Mesothelial cell of epicardium (in vitro differentiated cells): Measurements from ENCODE around the gene RASSF4. TPM values are rescaled to one million over a fixed set of nuclear protein-coding genes. Genes with fewer than 3 reads are reported as not detected.

ENCODE experiments used
- DNase-seq, 2 experiments: peaks; one replicate each; pipeline ENCODE4 v3.0.0; 2021; ENCODE audit warnings: low spot score in 2 of 2; ENCODE audit not compliant: unreplicated experiment in 2 of 2
- H3K27ac Mint-ChIP-seq: 2 replicates; pipeline ENCODE4 v1.8.0; 2021; ENCODE audit warnings: mixed read lengths
- H3K27me3 Mint-ChIP-seq: 2 replicates; pipeline ENCODE4 v1.8.0; 2021; ENCODE audit warnings: low read depth, mixed read lengths
- H3K36me3 Mint-ChIP-seq: 2 replicates; pipeline ENCODE4 v1.8.0; 2021; ENCODE audit warnings: mixed read lengths
- H3K4me1 Mint-ChIP-seq: 2 replicates; pipeline ENCODE4 v1.8.0; 2021; ENCODE audit warnings: mixed read lengths
- H3K4me3 Mint-ChIP-seq: 2 replicates; pipeline ENCODE4 v1.8.0; 2021; ENCODE audit warnings: mild to moderate bottlenecking, moderate library complexity, mixed read lengths
- H3K9me3 Mint-ChIP-seq: 2 replicates; pipeline ENCODE4 v1.8.0; 2021; ENCODE audit warnings: mixed read lengths
- total RNA-seq: library from RNA; stranded (reverse); gene quantifications from 3 replicates; pipeline ENCODE4 v1.2.1, GENCODE V29; 2021
- TF ChIP-seq, protein P1 (sequence below): fragments of 200-600 bp; sonication (generic); IDR thresholded peaks from one replicate; pipeline ENCODE4 v1.5.0; 2021; ENCODE audit warnings: antibody characterized with exemption; ENCODE audit not compliant: unreplicated experiment

RASSF4 gene
- total RNA-seq, 1 donor from 2014 or later = 16.3 TPM

- peaks cover 41% of the 10 kb centered on the region for H3K4me1 Mint-ChIP-seq
- no peak overlapping the region for H3K27ac Mint-ChIP-seq
- no peak overlapping the region for H3K4me3 Mint-ChIP-seq
- H3K9me3 Mint-ChIP-seq = no peaks in the 10 kb centered on the region
- TF ChIP-seq, protein P1, sequence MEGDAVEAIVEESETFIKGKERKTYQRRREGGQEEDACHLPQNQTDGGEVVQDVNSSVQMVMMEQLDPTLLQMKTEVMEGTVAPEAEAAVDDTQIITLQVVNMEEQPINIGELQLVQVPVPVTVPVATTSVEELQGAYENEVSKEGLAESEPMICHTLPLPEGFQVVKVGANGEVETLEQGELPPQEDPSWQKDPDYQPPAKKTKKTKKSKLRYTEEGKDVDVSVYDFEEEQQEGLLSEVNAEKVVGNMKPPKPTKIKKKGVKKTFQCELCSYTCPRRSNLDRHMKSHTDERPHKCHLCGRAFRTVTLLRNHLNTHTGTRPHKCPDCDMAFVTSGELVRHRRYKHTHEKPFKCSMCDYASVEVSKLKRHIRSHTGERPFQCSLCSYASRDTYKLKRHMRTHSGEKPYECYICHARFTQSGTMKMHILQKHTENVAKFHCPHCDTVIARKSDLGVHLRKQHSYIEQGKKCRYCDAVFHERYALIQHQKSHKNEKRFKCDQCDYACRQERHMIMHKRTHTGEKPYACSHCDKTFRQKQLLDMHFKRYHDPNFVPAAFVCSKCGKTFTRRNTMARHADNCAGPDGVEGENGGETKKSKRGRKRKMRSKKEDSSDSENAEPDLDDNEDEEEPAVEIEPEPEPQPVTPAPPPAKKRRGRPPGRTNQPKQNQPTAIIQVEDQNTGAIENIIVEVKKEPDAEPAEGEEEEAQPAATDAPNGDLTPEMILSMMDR = no peak
- no peak for DNase-seq
- peaks cover 9% of the 10 kb centered on the region for H3K36me3 Mint-ChIP-seq
- H3K27me3 Mint-ChIP-seq = no peaks in the 10 kb centered on the region
Measured at GRCh38 chr10:44971434-44971833, 11.8 kb downstream of the RASSF4 start.

GRCh38 chr10:44971935-44972757 lies 12.5 kb downstream of the RASSF4 start:
- TF ChIP-seq, protein P1 = no peak
- Mint-ChIP-seq H3K4me3 (no peak overlapping the region), H3K27me3 (no peaks in the 10 kb centered on the region), H3K27ac (no peak overlapping the region), H3K4me1 (peaks cover 48% of the 10 kb centered on the region), H3K36me3 (peaks cover 9% of the 10 kb centered on the region), H3K9me3 (no peaks in the 10 kb centered on the region)
- no peak for DNase-seq

- H3K9me3 Mint-ChIP-seq = no peaks in the 10 kb centered on the region
- H3K27ac Mint-ChIP-seq = no peak overlapping the region
- peaks cover 9% of the 10 kb centered on the region for H3K36me3 Mint-ChIP-seq
- TF ChIP-seq, protein P1 = no peak
- DNase-seq = no peak
- H3K4me1 Mint-ChIP-seq = peaks cover 45% of the 10 kb centered on the region
- H3K27me3 Mint-ChIP-seq = no peaks in the 10 kb centered on the region
- no peak overlapping the region for H3K4me3 Mint-ChIP-seq
Measured at GRCh38 chr10:44972874-44973306, 13.3 kb downstream of the RASSF4 start.

DNA sequence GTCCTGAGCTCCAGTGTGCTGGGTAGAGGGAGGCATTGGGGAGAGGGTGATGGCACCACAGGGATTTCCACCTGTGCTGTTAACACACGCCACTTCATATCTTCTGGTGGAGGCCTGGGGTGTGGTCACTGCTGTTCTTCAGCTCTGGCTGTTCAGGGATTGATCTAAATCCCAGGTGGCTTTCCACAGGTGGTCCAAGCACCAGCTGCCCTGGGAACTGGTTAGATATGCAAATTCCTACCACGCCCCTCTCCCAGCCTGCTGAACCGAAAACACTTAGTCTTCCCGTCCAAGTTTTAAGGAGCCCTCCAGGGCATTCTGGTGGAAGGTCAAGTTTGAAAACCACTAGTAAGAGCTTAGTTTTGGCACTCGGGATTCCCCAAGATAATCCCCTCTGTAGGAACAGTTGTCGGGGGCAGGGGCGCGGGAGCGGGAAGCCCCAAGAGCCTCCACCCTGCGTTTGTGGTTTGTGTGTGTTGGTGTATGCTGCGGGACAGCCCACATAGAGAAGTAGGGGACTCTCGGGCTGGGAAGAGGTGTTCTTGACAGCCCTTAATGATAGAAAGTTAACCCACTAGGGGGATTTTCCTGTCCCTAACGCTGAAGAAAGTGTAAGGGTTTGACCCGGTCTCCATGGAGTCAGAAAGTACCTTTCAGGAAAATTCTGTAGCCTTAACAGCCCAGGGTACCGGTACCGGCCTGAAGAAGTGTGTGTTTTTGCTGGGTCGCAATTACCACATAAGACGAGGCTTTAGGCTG lies 13.9 kb downstream of the RASSF4 start:
- H3K9me3 Mint-ChIP-seq = no peaks in the 10 kb centered on the region
- peaks cover 9% of the 10 kb centered on the region for H3K36me3 Mint-ChIP-seq
- no peak overlapping the region for H3K4me3 Mint-ChIP-seq
- H3K4me1 Mint-ChIP-seq = peaks cover 46% of the 10 kb centered on the region
- H3K27me3 Mint-ChIP-seq = no peaks in the 10 kb centered on the region
- H3K27ac Mint-ChIP-seq = no peak overlapping the region
- TF ChIP-seq, protein P1 = no peak
- DNase-seq = no peak

DNA sequence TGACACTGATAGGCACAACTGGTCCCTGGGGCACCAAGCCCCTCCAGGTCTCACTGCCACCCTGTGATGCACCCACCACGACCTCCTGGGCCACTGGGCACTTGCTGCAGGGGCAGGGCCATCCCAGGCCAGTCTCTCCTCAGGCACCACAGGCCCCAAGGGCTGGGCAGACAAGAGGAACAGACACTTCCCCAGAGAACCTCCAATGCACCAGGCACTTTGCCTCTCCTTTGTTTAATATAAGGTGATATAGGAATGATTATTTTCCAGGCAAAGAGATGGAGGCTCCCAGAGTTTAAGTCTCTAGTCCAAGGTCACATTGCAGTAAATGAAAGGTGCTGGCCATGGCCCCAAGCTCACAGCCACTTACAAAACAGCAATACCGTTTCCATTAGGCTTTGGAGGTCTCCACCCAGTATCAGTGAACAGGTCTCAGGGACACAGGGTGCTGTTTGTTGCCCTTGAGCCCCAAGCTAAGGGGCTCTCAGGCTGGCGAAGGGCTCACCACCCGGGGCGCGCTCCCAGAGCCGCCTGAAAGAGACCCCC lies 14.6 kb downstream of the RASSF4 start:
- peaks cover 53% of the 10 kb centered on the region for H3K4me1 Mint-ChIP-seq
- H3K27me3 Mint-ChIP-seq = no peaks in the 10 kb centered on the region
- no peaks in the 10 kb centered on the region for H3K9me3 Mint-ChIP-seq
- TF ChIP-seq, protein P1 = no peak
- peaks cover 9% of the 10 kb centered on the region for H3K36me3 Mint-ChIP-seq
- peak overlapping the region; percentile 59 for H3K4me3 Mint-ChIP-seq
- peak overlapping the region; percentile 79 for H3K27ac Mint-ChIP-seq
- DNase-seq = no peak
